Measurements from ENCODE around the gene GPM6B. TPM values are rescaled to one million over a fixed set of nuclear protein-coding genes. Genes with fewer than 3 reads are reported as not detected.

GPM6B gene
- total RNA-seq, 1 donor from 2014 or later: 129 TPM

DNA sequence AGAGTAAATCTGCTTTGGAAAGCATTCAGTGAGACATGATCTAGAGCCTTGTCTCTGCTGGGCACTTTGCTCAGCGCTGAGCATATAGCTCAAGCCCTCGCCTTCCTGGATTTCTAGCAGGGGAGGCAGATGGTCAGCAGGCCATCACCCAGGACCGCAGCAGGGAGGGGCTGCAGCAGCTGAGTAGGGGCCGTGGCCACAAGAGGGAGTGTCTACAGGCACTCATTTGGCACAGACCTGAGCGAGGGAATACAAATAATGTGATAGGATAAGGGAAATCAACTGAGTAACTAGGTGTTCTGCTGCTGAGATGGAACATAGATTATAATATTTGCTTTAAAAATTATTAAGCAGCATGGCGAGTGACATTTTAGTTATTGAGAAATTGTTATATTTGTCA, 52.1 kb downstream of the GPM6B start:
- peaks cover 4% of the 10 kb centered on the region for H3K9me3 Mint-ChIP-seq
- no peak overlapping the region for H3K27ac Mint-ChIP-seq (ENCODE audit: unreplicated experiment)
- peak; percentile 38 for DNase-seq (ENCODE audit: low read depth, low spot score)
- H3K27me3 Mint-ChIP-seq (ENCODE audit: low read depth): no peaks in the 10 kb centered on the region
- H3K4me1 Mint-ChIP-seq: peaks cover 17% of the 10 kb centered on the region
- H3K36me3 Mint-ChIP-seq (ENCODE audit: low read depth): peaks cover 33% of the 10 kb centered on the region
- peak; percentile 57 for TF ChIP-seq CTCF (conservative IDR thresholded peaks at IDR 0.05)
- H3K4me3 Mint-ChIP-seq: no peak overlapping the region

- Mint-ChIP-seq H3K4me1 (peaks cover 17% of the 10 kb centered on the region), H3K36me3 (ENCODE audit: low read depth) (peaks cover 29% of the 10 kb centered on the region)
These were observed 52.6 kb downstream of the GPM6B start for GRCh38 chrX:13764281-13764680.

GRCh38 chrX:13763489-13763888, 53.4 kb downstream of the GPM6B start:
- Mint-ChIP-seq H3K27ac (ENCODE audit: unreplicated experiment) (peak overlapping the region; percentile 50), H3K4me3 (peak overlapping the region; percentile 34), H3K9me3 (peaks cover 4% of the 10 kb centered on the region)

More at GRCh38 chrX:13764281-13764680, 52.6 kb downstream of the GPM6B start:
- DNase-seq (ENCODE audit: low read depth, low spot score): no peak
- Mint-ChIP-seq H3K27ac (ENCODE audit: unreplicated experiment) (peak overlapping the region; percentile 62), H3K9me3 (peaks cover 4% of the 10 kb centered on the region), H3K4me3 (no peak overlapping the region), H3K27me3 (ENCODE audit: low read depth) (no peaks in the 10 kb centered on the region)
- TF ChIP-seq CTCF (conservative IDR thresholded peaks at IDR 0.05): no peak

DNA sequence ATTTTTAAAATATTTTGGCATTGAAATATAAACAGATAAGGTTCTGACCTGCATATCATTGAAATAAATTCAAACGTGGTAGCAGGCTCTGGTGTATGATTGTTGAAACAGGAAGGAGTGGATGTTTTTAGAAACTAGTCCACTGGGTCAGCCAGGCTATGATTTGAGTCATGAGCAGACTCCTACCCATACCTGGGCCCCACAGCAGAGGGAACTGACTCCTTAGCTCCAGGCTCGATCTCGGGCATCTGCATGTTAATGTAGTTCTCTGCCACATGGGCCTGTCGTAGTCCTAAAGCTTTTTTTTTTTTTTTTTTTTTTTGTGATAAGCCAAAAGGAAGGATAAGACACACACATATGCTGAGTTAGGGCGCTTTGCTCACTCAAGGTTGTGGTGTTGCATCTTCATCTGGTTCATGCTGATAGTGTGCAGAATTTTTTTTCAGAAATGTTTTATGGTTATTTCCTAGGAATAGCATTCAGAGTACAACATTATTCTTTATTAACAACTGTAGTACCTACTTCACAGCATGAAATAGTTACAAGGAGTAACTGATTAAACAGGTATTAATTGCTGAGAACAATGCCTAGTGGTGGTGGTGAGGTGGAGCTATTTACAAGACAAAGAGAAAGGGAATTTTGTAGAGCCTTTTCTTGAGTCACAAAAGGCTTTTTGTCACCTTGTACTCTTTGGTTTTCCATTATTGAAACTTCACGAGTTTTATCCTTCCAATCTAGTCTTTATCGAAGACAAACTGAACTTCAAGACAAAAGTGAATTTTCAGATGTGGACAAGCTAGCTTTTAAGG, 55.1 kb downstream of the GPM6B start:
- DNase-seq (ENCODE audit: low read depth, low spot score): no peak
- Mint-ChIP-seq H3K9me3 (peaks cover 3% of the 10 kb centered on the region), H3K27ac (ENCODE audit: unreplicated experiment) (no peak overlapping the region), H3K4me3 (no peak overlapping the region), H3K4me1 (peaks cover 17% of the 10 kb centered on the region), H3K36me3 (ENCODE audit: low read depth) (peaks cover 25% of the 10 kb centered on the region), H3K27me3 (ENCODE audit: low read depth) (no peaks in the 10 kb centered on the region)
- no peak for TF ChIP-seq CTCF (conservative IDR thresholded peaks at IDR 0.05)

More at GRCh38 chrX:13763489-13763888, 53.4 kb downstream of the GPM6B start:
- peaks cover 17% of the 10 kb centered on the region for H3K4me1 Mint-ChIP-seq
- H3K36me3 Mint-ChIP-seq (ENCODE audit: low read depth): peaks cover 26% of the 10 kb centered on the region
- no peaks in the 10 kb centered on the region for H3K27me3 Mint-ChIP-seq (ENCODE audit: low read depth)
- DNase-seq (ENCODE audit: low read depth, low spot score): no peak
- no peak for TF ChIP-seq CTCF (conservative IDR thresholded peaks at IDR 0.05)

DNA sequence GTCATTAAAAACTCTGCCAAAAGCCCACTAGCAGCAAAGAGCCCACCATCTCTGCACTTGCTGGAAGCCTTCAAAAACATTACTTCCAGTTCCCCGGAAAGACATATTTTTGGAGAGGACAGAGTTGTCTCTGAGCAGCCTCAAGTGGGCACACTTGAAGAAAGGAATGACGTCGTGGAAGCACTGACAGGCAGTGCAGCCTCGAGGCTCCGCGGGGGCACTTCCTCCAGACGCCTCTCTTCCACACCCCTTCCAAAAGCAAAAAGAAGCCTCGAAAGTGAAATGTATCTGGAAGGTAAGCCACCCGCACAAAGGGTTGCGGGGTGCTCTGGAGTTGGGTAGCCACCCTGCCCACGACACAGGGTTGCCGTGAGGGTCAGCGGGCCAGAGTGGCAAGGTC, 56.5 kb downstream of the GPM6B start:
- no peaks in the 10 kb centered on the region for H3K27me3 Mint-ChIP-seq (ENCODE audit: low read depth)
- peaks cover 17% of the 10 kb centered on the region for H3K4me1 Mint-ChIP-seq
- no peaks in the 10 kb centered on the region for H3K9me3 Mint-ChIP-seq
- TF ChIP-seq CTCF (conservative IDR thresholded peaks at IDR 0.05): no peak
- no peak overlapping the region for H3K4me3 Mint-ChIP-seq
- no peak for DNase-seq (ENCODE audit: low read depth, low spot score)
- peaks cover 14% of the 10 kb centered on the region for H3K36me3 Mint-ChIP-seq (ENCODE audit: low read depth)
- H3K27ac Mint-ChIP-seq (ENCODE audit: unreplicated experiment): no peak overlapping the region
